ENCODE measurements around the gene MRPS6.

- no peak for TF ChIP-seq POLR2A (IDR thresholded peaks at IDR 0.05; ENCODE audit: low read depth, low read length)
- no peak for TF ChIP-seq POLR2AphosphoS5 (IDR thresholded peaks at IDR 0.05; ENCODE audit: low read depth, low read length)
- TF ChIP-seq TAF1 (IDR thresholded peaks at IDR 0.05; ENCODE audit: low read depth, low read length): no peak
- TF ChIP-seq SPI1 (IDR thresholded peaks at IDR 0.05; ENCODE audit: low read depth, low read length): no peak
- no peak for TF ChIP-seq POU2F2 (IDR thresholded peaks at IDR 0.05; ENCODE audit: low read depth, low read length)
- TF ChIP-seq PAX5 (IDR thresholded peaks at IDR 0.05; ENCODE audit: insufficient read depth, low read length, severe bottlenecking): no peak
Measured at GRCh38 chr21:34126269-34126668, 52.9 kb downstream of the MRPS6 start.
